Upper lobe of right lung (tissue), 1 donor: Measurements from ENCODE around the gene HLA-DQB1. TPM values are rescaled to one million over a fixed set of nuclear protein-coding genes. Genes with fewer than 3 reads are reported as not detected.
"Not testable (repeated sequence)": the region's sequence is repeated elsewhere in the genome, so short reads cannot be mapped to it uniquely, and the experiment has no call there.

Experiments
- ATAC-seq: fragments of 200-7000 bp; cut with Tn5 transposase; one replicate; pipeline ENCODE4 v1.9.1; 2020; ENCODE audit warnings: mild to moderate bottlenecking, moderate library complexity
- DNase-seq: peaks from one replicate; pipeline ENCODE4 v3.0.0-alpha.2; 2020
- H3K27ac ChIP-seq: fragments of 200-600 bp; one replicate; pipeline ENCODE4 v1.8.0; 2022
- H3K27me3 ChIP-seq: fragments of 200-600 bp; one replicate; pipeline ENCODE4 v1.8.0; 2022; ENCODE audit warnings: mild to moderate bottlenecking
- H3K36me3 ChIP-seq: fragments of 200-600 bp; one replicate; pipeline ENCODE4 v1.8.0; 2022
- H3K4me1 ChIP-seq: fragments of 200-600 bp; one replicate; pipeline ENCODE4 v1.8.0; 2022
- H3K4me3 ChIP-seq: fragments of 200-600 bp; one replicate; pipeline ENCODE4 v1.8.0; 2022; ENCODE audit warnings: mild to moderate bottlenecking
- H3K9me3 ChIP-seq: fragments of 200-600 bp; one replicate; pipeline ENCODE4 v1.8.0; 2022
- CTCF ChIP-seq: fragments of 200-600 bp; IDR thresholded peaks from one replicate; pipeline ENCODE4 v1.8.0; 2022; ENCODE audit warnings: antibody characterized with exemption
- intact Hi-C: fragments of 100-400 bp; cut with DNase I; formaldehyde crosslinking; loops from one replicate; pipeline ENCODE4 v1.11.0; 2022
- total RNA-seq: library from RNA; stranded (reverse); fragmentation: NEBNext Ultra II Directional; extraction: Animal tissue kit (Norgen Biotek cat#: 25700); gene quantifications from one replicate; pipeline ENCODE4 v1.2.1, GENCODE V29; 2021
- donor health status: DM: no; HTN: yes; CAD: no; lungs with severe emphysema.

HLA-DQB1 gene
- total RNA-seq, 1 donor from 2014 or later: 94.9 TPM

- DNase-seq (no peak), ATAC-seq (no peak)
- no peak overlapping the region for H3K27ac ChIP-seq
- intact Hi-C loops: no loop called here
- H3K9me3 ChIP-seq: no peaks in the 10 kb centered on the region
- no peak for TF ChIP-seq CTCF
- H3K4me3 ChIP-seq: no peak overlapping the region
- no peaks in the 10 kb centered on the region for H3K27me3 ChIP-seq
- no peaks in the 10 kb centered on the region for H3K4me1 ChIP-seq
- no peaks in the 10 kb centered on the region for H3K36me3 ChIP-seq
Observed at GRCh38 chr6:32643904-32644303, 22.6 kb downstream of the HLA-DQB1 start.

- ATAC-seq: no peak
- no peak overlapping the region for H3K27ac ChIP-seq
- intact Hi-C loops: no loop called here
Observed at GRCh38 chr6:32642720-32643106, 23.7 kb downstream of the HLA-DQB1 start.

GRCh38 chr6:32641785-32642719, 24.4 kb downstream of the HLA-DQB1 start:
- H3K27ac ChIP-seq, ATAC-seq, H3K36me3 ChIP-seq, DNase-seq, H3K4me3 ChIP-seq, H3K4me1 ChIP-seq, H3K27me3 ChIP-seq, intact Hi-C loops, H3K9me3 ChIP-seq: not testable (repeated sequence)

More at GRCh38 chr6:32642720-32643106, 23.7 kb downstream of the HLA-DQB1 start:
- H3K4me3 ChIP-seq: no peak overlapping the region
- TF ChIP-seq CTCF: no peak
- H3K9me3 ChIP-seq: no peaks in the 10 kb centered on the region
- no peaks in the 10 kb centered on the region for H3K36me3 ChIP-seq
- H3K4me1 ChIP-seq: no peaks in the 10 kb centered on the region
- no peak for DNase-seq
- H3K27me3 ChIP-seq: no peaks in the 10 kb centered on the region

- no peak for DNase-seq
- intact Hi-C loops: no loop called here
Observed at GRCh38 chr6:32641122-32641521, 25.3 kb downstream of the HLA-DQB1 start.

GRCh38 chr6:32639440-32640394, 26.7 kb downstream of the HLA-DQB1 start:
- no peaks in the 10 kb centered on the region for H3K4me1 ChIP-seq
- H3K9me3 ChIP-seq: no peaks in the 10 kb centered on the region
- H3K27ac ChIP-seq: no peak overlapping the region
- no peaks in the 10 kb centered on the region for H3K27me3 ChIP-seq
- ATAC-seq: no peak
- no peak for DNase-seq
- no peak for TF ChIP-seq CTCF
- intact Hi-C loops: no loop called here
- H3K4me3 ChIP-seq: no peak overlapping the region
- no peaks in the 10 kb centered on the region for H3K36me3 ChIP-seq

More at GRCh38 chr6:32641122-32641521, 25.3 kb downstream of the HLA-DQB1 start:
- H3K4me1 ChIP-seq: no peaks in the 10 kb centered on the region
- no peak for ATAC-seq
- no peaks in the 10 kb centered on the region for H3K36me3 ChIP-seq
- H3K9me3 ChIP-seq: no peaks in the 10 kb centered on the region
- H3K4me3 ChIP-seq: no peak overlapping the region
- TF ChIP-seq CTCF: no peak
- no peak overlapping the region for H3K27ac ChIP-seq
- H3K27me3 ChIP-seq: no peaks in the 10 kb centered on the region
